ELR (cell line): ENCODE data around the gene CH25H.

Experiments used
- DNase-seq: peaks from one replicate; pipeline ENCODE4 v3.0.0-alpha.2; 2015; ENCODE audit warnings: low read depth

The CH25H gene

GRCh38 chr10:89228962-89229361 is 21.8 kb upstream of the CH25H start:
- DNase-seq: no peak

GRCh38 chr10:89228146-89228545 is 21.0 kb upstream of the CH25H start:
- no peak for DNase-seq

- DNase-seq: no peak
Measured at GRCh38 chr10:89226891-89227290, 19.8 kb upstream of the CH25H start.

- DNase-seq: no peak
Measured at GRCh38 chr10:89224739-89225443, 17.8 kb upstream of the CH25H start.

GRCh38 chr10:89221919-89222318 is 14.8 kb upstream of the CH25H start:
- DNase-seq: no peak

GRCh38 chr10:89219513-89220218 is 12.5 kb upstream of the CH25H start:
- DNase-seq: no peak

- peak; percentile 73 for DNase-seq
Measured at GRCh38 chr10:89217057-89217990, 10.2 kb upstream of the CH25H start.

GRCh38 chr10:89216056-89216455 is 8.9 kb upstream of the CH25H start:
- DNase-seq: no peak

GRCh38 chr10:89215511-89215910 is 8.4 kb upstream of the CH25H start:
- no peak for DNase-seq

- DNase-seq: no peak
Measured at GRCh38 chr10:89214566-89215165, 7.5 kb upstream of the CH25H start.

- DNase-seq: peak; percentile 64
Measured at GRCh38 chr10:89213191-89213808, 6.2 kb upstream of the CH25H start.

- DNase-seq: no peak
Measured at GRCh38 chr10:89210794-89211425, 3.8 kb upstream of the CH25H start.

- no peak for DNase-seq
Measured at GRCh38 chr10:89209718-89210117, 2.6 kb upstream of the CH25H start.

- DNase-seq: peak; percentile 47
Measured at GRCh38 chr10:89207801-89208551, 859 bp upstream of the CH25H start.

- peak; percentile 36 for DNase-seq
Measured at GRCh38 chr10:89206402-89207180, 526 bp downstream of the CH25H start.

GRCh38 chr10:89204621-89205185 is 2.4 kb downstream of the CH25H start:
- no peak for DNase-seq

- DNase-seq: no peak
Measured at GRCh38 chr10:89203237-89203636, 3.9 kb downstream of the CH25H start.

GRCh38 chr10:89202033-89202425 is 5.1 kb downstream of the CH25H start:
- DNase-seq: no peak

- peak; percentile 23 for DNase-seq
Measured at GRCh38 chr10:89201345-89202032, 5.6 kb downstream of the CH25H start.
